ENCODE results near the gene SLC25A41. TPM values are rescaled to one million over a fixed set of nuclear protein-coding genes. Genes with fewer than 3 reads are reported as not detected.
A peak's percentile ranks its signal among the peaks of the same experiment; 100 is the strongest.

The SLC25A41 gene
- total and polyA plus RNA-seq, 9 of the 15 experiments (the other 6 are each of a cell fraction or from before 2014, with no cell fraction given): 0.08 to 4.2 (median 1.6) TPM

GRCh38 chr19:6460099-6460884, 26.7 kb upstream of the SLC25A41 start (continued):
- TF ChIP-seq MNT (conservative IDR thresholded peaks at IDR 0.05): peak; percentile 49 to 59; a peak in 3 of 4 replicates
- no peak for TF ChIP-seq ZNF384 (IDR thresholded peaks at IDR 0.05; ENCODE audit: low read depth, low read length)
- TF ChIP-seq SIX5 (IDR thresholded peaks at IDR 0.05; ENCODE audit: borderline replicate concordance in 1 of 2, insufficient read depth in 1 of 2, low read depth in 1 of 2, low read length in 2 of 2): no peak
- TF ChIP-seq TBL1XR1 (IDR thresholded peaks at IDR 0.05; ENCODE audit: low read length in 2 of 2): no peak; a peak in 1 of 4 replicates
- no peak for TF ChIP-seq POLR2A (conservative IDR thresholded peaks at IDR 0.05)
- TF ChIP-seq TFAP4 (CRISPR knock-in tag; IDR thresholded peaks at IDR 0.05; ENCODE audit: borderline replicate concordance): peak; percentile 84
- TF ChIP-seq TEAD2 (tag; IDR thresholded peaks at IDR 0.05): no peak
- TF ChIP-seq NRF1 (conservative IDR thresholded peaks at IDR 0.05 in 1 of 2, IDR thresholded peaks at IDR 0.05 in 1 of 2): peak; percentile 63 to 69
- TF ChIP-seq TRIM28 (IDR thresholded peaks at IDR 0.05): no peak
- TF ChIP-seq ATF6 (CRISPR knock-in tag; IDR thresholded peaks at IDR 0.05): 0 out of 2 replicates have a peak, but pooled peaks have one; percentile 22
- no peak for TF ChIP-seq NFATC3 (IDR thresholded peaks at IDR 0.05)
- TF ChIP-seq ZNF395 (CRISPR knock-in tag; IDR thresholded peaks at IDR 0.05): 0 out of 2 replicates have a peak, but pooled peaks have one; percentile 7
- no peak for TF ChIP-seq DMBX1 (CRISPR knock-in tag; IDR thresholded peaks at IDR 0.05; ENCODE audit: borderline replicate concordance)
- TF ChIP-seq ZNF280B (CRISPR knock-in tag; IDR thresholded peaks at IDR 0.05): no peak
- TF ChIP-seq SETDB1 (IDR thresholded peaks at IDR 0.05; ENCODE audit: low read length): no peak
- TF ChIP-seq RBM15 (IDR thresholded peaks at IDR 0.05; ENCODE audit: insufficient read depth, low read length): no peak
- no peak for TF ChIP-seq BRF2 (IDR thresholded peaks at IDR 0.05; ENCODE audit: borderline replicate concordance, insufficient read depth, insufficient read length)
- TF ChIP-seq RBM17 (IDR thresholded peaks at IDR 0.05; ENCODE audit: borderline replicate concordance, low read depth, low read length): no peak
